Measurements from ENCODE around the gene GREM2.

GREM2 gene

GRCh38 chr1:240559781-240560180, 52.2 kb downstream of the GREM2 start:
- DNase-seq (ENCODE audit: low read depth) = no peak

GRCh38 chr1:240555524-240555923, 56.4 kb downstream of the GREM2 start:
- no peak for DNase-seq (ENCODE audit: low read depth)

GRCh38 chr1:240553351-240553750, 58.6 kb downstream of the GREM2 start:
- no peak for DNase-seq (ENCODE audit: low read depth)

- DNase-seq (ENCODE audit: low read depth) = no peak
These were observed 72.1 kb downstream of the GREM2 start for GRCh38 chr1:240539769-240540414.

GRCh38 chr1:240538776-240539430, 73.1 kb downstream of the GREM2 start:
- no peak for DNase-seq (ENCODE audit: low read depth)

- no peak for DNase-seq (ENCODE audit: low read depth)
These were observed 78.7 kb downstream of the GREM2 start for GRCh38 chr1:240533154-240533780.

- no peak for DNase-seq (ENCODE audit: low read depth)
These were observed 83.4 kb downstream of the GREM2 start for GRCh38 chr1:240528591-240528990.

- no peak for DNase-seq (ENCODE audit: low read depth)
These were observed 84.9 kb downstream of the GREM2 start for GRCh38 chr1:240527086-240527485.

GRCh38 chr1:240526312-240526711, 85.6 kb downstream of the GREM2 start:
- no peak for DNase-seq (ENCODE audit: low read depth)

GRCh38 chr1:240524356-240525069, 87.4 kb downstream of the GREM2 start:
- DNase-seq (ENCODE audit: low read depth) = no peak

GRCh38 chr1:240522122-240522822, 89.7 kb downstream of the GREM2 start:
- DNase-seq (ENCODE audit: low read depth) = no peak

GRCh38 chr1:240517891-240518290, 94.1 kb downstream of the GREM2 start:
- no peak for DNase-seq (ENCODE audit: low read depth)

GRCh38 chr1:240516069-240516468, 95.9 kb downstream of the GREM2 start:
- no peak for DNase-seq (ENCODE audit: low read depth)

GRCh38 chr1:240515505-240515904, 96.5 kb downstream of the GREM2 start:
- no peak for DNase-seq (ENCODE audit: low read depth)

GRCh38 chr1:240511789-240512188, 100.2 kb downstream of the GREM2 start:
- DNase-seq (ENCODE audit: low read depth) = no peak

- no peak for DNase-seq (ENCODE audit: low read depth)
These were observed 103.0 kb downstream of the GREM2 start for GRCh38 chr1:240508950-240509349.

GRCh38 chr1:240508201-240508600, 103.8 kb downstream of the GREM2 start:
- no peak for DNase-seq (ENCODE audit: low read depth)

GRCh38 chr1:240506176-240506575, 105.8 kb downstream of the GREM2 start:
- DNase-seq (ENCODE audit: low read depth) = no peak

GRCh38 chr1:240503558-240503957, 108.4 kb downstream of the GREM2 start:
- no peak for DNase-seq (ENCODE audit: low read depth)

- DNase-seq (ENCODE audit: low read depth) = no peak
These were observed 108.9 kb downstream of the GREM2 start for GRCh38 chr1:240503036-240503435.

GRCh38 chr1:240501115-240501514, 110.8 kb downstream of the GREM2 start:
- DNase-seq (ENCODE audit: low read depth) = no peak

GRCh38 chr1:240500647-240501046, 111.3 kb downstream of the GREM2 start:
- DNase-seq (ENCODE audit: low read depth) = no peak

Data from stimulated activated CD8-positive, alpha-beta memory T cell treated with anti-CD3 and anti-CD28 coated beads, Interleukin-12 subunit alpha, Interleukin-12 subunit beta, amount 100 ng/mL, for 4 hours (primary cell).